Body of pancreas (tissue), 4 donors: Measurements from ENCODE around the gene ZNF80.

Experiments used
- CTCF ChIP-seq, 7 experiments: fragments of 450-650 bp in 4 of 7; fragments of 200-600 bp in 3 of 7; sonication (generic) in 3 of 7; IDR thresholded peaks; one replicate each; pipeline ENCODE4 v1.5.1; 2016 to 2019; ENCODE audit warnings: antibody characterized with exemption in 7 of 7
- POLR2A ChIP-seq, 3 donors: fragments of 450-650 bp; IDR thresholded peaks; one replicate each; pipeline ENCODE4 v1.6.1; 2016; ENCODE audit warnings: antibody characterized with exemption in 3 of 3, mild to moderate bottlenecking in 2 of 3

GRCh38 chr3:114259566-114259965 is 22.2 kb upstream of the ZNF80 start:
- no peak for TF ChIP-seq CTCF (IDR thresholded peaks at IDR 0.05)
- TF ChIP-seq POLR2A (IDR thresholded peaks at IDR 0.05), result no peak
